Prostate gland (tissue), 2 donors: ENCODE results near the gene TUBB4A.

Experiments used
- CTCF ChIP-seq, 4 experiments: fragments of 200-600 bp in 2 of 4; fragments of 450-650 bp in 2 of 4; sonication (generic) in 2 of 4; IDR thresholded peaks; 1 replicate in 3 of 4; 2 replicates in 1 of 4; pipeline ENCODE4 v1.5.1; 2016 to 2019; ENCODE audit warnings: antibody characterized with exemption in 4 of 4, mild to moderate bottlenecking in 2 of 4, moderate library complexity in 2 of 4
- POLR2A ChIP-seq: fragments of 450-650 bp; IDR thresholded peaks from one replicate; pipeline ENCODE4 v1.6.1; 2016; ENCODE audit warnings: antibody characterized with exemption, mild to moderate bottlenecking

DNA sequence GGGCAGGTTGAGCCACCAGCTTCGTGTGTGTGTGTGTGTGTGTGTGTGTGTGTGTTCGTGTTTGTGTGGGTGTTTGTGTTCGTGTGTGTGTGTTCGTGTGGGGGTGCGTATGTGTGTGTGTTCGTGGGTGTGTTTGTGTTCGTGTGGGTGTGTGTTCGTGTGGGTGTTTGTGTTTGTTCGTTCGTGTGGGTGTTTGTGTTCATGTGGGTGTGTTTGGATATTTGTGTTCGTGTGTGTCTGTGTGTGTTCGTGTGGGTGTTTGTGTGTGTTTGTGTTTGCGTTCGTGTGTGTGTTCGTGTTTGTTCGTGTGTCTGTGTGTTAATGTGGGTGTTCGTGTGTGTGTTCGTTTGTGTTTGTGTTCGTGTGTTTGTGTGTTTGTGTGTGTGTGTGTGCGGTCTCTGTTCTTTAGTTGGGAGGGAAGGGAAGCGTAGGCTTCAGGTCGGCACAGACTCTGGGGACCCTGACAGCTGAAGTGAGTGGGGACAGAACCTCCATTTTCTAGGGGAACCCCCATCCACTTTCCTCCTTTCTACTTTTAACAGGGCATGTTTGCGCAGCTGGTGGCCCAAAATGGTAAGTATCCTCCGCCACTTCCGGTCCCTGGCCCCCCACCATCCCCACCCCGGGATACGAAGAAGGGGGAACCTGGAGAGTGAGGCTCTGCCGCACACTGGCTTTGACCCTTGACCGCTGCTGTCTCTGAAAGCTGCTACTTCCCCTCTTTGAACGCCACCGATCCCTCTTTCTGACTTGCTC is 30.3 kb upstream of the TUBB4A start:
- TF ChIP-seq CTCF (IDR thresholded peaks at IDR 0.05): no peak
- no peak for TF ChIP-seq POLR2A
